Measurements from ENCODE around the gene BRICD5. TPM values are rescaled to one million over a fixed set of nuclear protein-coding genes. Genes with fewer than 3 reads are reported as not detected.
"Not testable (repeated sequence)": the region's sequence is repeated elsewhere in the genome, so short reads cannot be mapped to it uniquely, and the experiment has no call there.

BRICD5 gene
- total RNA-seq, 1 experiment from 2014 or later = 17.1 TPM

GRCh38 chr16:2243781-2244180 is 33.1 kb upstream of the BRICD5 start:
- Histone ChIP-seq H3K79me2 (ENCODE audit: low read depth) (peaks cover 18% of the 10 kb centered on the region), H3K4me3 (no peak overlapping the region), H3F3A (ENCODE audit: insufficient read depth, low read depth) (peaks cover 28% of the 10 kb centered on the region), H3K4me1 (replicated peaks; ENCODE audit: insufficient read depth) (no peaks in the 10 kb centered on the region), H3K9me3 (ENCODE audit: insufficient read depth, low read depth) (no peaks in the 10 kb centered on the region), H3K9me2 (ENCODE audit: insufficient read depth) (no peaks in the 10 kb centered on the region), H3K36me3 (ENCODE audit: low read depth) (no peaks in the 10 kb centered on the region; the same call in none of the 2 replicates), H4K20me1 (ENCODE audit: insufficient read depth) (peaks cover 34% of the 10 kb centered on the region; the same call in 1 of the 2 replicates), H3K27me3 (ENCODE audit: insufficient read depth, low read depth) (no peaks in the 10 kb centered on the region), H2AFZ (no peak overlapping the region), H3K27ac (no peak overlapping the region), H3K4me2 (no peak overlapping the region)
- ChIA-PET CTCF (no interaction called here), POLR2A (ENCODE audit: unreplicated experiment) (no interaction called here)
- BruUV-seq (replicated peaks) = no TSS peak
- DNase-seq = no peak
- TF ChIP-seq CTCF (conservative IDR thresholded peaks at IDR 0.05) = no peak
- no peak for TF ChIP-seq EZH2 (IDR thresholded peaks at IDR 0.05; ENCODE audit: low read depth)
- intact Hi-C loops (cut with micrococcal nuclease; ENCODE audit: unreplicated experiment) = no loop called here

- H4K20me1 ChIP-seq (ENCODE audit: insufficient read depth) = peaks cover 35% of the 10 kb centered on the region
- no peaks in the 10 kb centered on the region; the same call in none of the 2 replicates for H3K36me3 ChIP-seq (ENCODE audit: low read depth)
- H3K27me3 ChIP-seq (ENCODE audit: insufficient read depth, low read depth) = no peaks in the 10 kb centered on the region
- DNase-seq = no peak
- TF ChIP-seq EZH2 (IDR thresholded peaks at IDR 0.05; ENCODE audit: low read depth) (no peak), CTCF (conservative IDR thresholded peaks at IDR 0.05) (0 out of 2 replicates have a peak, but pooled peaks have one; percentile 17)
- H3K9me3 ChIP-seq (ENCODE audit: insufficient read depth, low read depth) = no peaks in the 10 kb centered on the region
- intact Hi-C loops (cut with micrococcal nuclease; ENCODE audit: unreplicated experiment) = no loop called here
- peaks cover 28% of the 10 kb centered on the region for H3F3A ChIP-seq (ENCODE audit: insufficient read depth, low read depth)
- no peaks in the 10 kb centered on the region for H3K9me2 ChIP-seq (ENCODE audit: insufficient read depth)
- BruUV-seq (replicated peaks) = no TSS peak
- no peak overlapping the region for H3K4me2 ChIP-seq
- no peak overlapping the region for H2AFZ ChIP-seq
- ChIA-PET CTCF (no interaction called here), POLR2A (ENCODE audit: unreplicated experiment) (interaction anchor here (0.6 kb wide), 1 partner anchor 308 kb away, joined by 10 read pairs; no protein-coding TSS in a partner anchor)
- H3K4me1 ChIP-seq (replicated peaks; ENCODE audit: insufficient read depth) = no peaks in the 10 kb centered on the region
- no peak overlapping the region for H3K27ac ChIP-seq
- peaks cover 11% of the 10 kb centered on the region; the same call in 1 of the 2 replicates for H3K79me2 ChIP-seq (ENCODE audit: low read depth)
- no peak overlapping the region for H3K4me3 ChIP-seq
These were observed 32.4 kb upstream of the BRICD5 start for GRCh38 chr16:2243031-2243528.

GRCh38 chr16:2242598-2242997 is 31.9 kb upstream of the BRICD5 start:
- Histone ChIP-seq H3K4me1 (replicated peaks; ENCODE audit: insufficient read depth) (no peaks in the 10 kb centered on the region), H3K27me3 (ENCODE audit: insufficient read depth, low read depth) (no peaks in the 10 kb centered on the region), H4K20me1 (ENCODE audit: insufficient read depth) (peaks cover 34% of the 10 kb centered on the region), H3K4me3 (no peak overlapping the region), H3K9me2 (ENCODE audit: insufficient read depth) (no peaks in the 10 kb centered on the region), H3K36me3 (ENCODE audit: low read depth) (no peaks in the 10 kb centered on the region; the same call in none of the 2 replicates), H3F3A (ENCODE audit: insufficient read depth, low read depth) (peaks cover 28% of the 10 kb centered on the region), H2AFZ (no peak overlapping the region), H3K27ac (no peak overlapping the region), H3K79me2 (ENCODE audit: low read depth) (peaks cover 6% of the 10 kb centered on the region; the same call in 1 of the 2 replicates), H3K4me2 (no peak overlapping the region), H3K9me3 (ENCODE audit: insufficient read depth, low read depth) (no peaks in the 10 kb centered on the region)
- intact Hi-C loops (cut with micrococcal nuclease; ENCODE audit: unreplicated experiment) = no loop called here
- no TSS peak for BruUV-seq (replicated peaks)
- ChIA-PET CTCF (no interaction called here), POLR2A (ENCODE audit: unreplicated experiment) (interaction anchor here (0.6 kb wide), 1 partner anchor 309 kb away, joined by 10 read pairs; no protein-coding TSS in a partner anchor)
- DNase-seq = no peak
- TF ChIP-seq EZH2 (IDR thresholded peaks at IDR 0.05; ENCODE audit: low read depth) (no peak), CTCF (conservative IDR thresholded peaks at IDR 0.05) (no peak)

- intact Hi-C loops (cut with micrococcal nuclease; ENCODE audit: unreplicated experiment); H2AFZ ChIP-seq; H3K27ac ChIP-seq; H3K9me3 ChIP-seq (ENCODE audit: insufficient read depth, low read depth); DNase-seq; H3K79me2 ChIP-seq (ENCODE audit: low read depth); BruUV-seq (replicated peaks); H3K4me1 ChIP-seq (replicated peaks; ENCODE audit: insufficient read depth); CTCF ChIA-PET; POLR2A ChIA-PET (ENCODE audit: unreplicated experiment); H3K27me3 ChIP-seq (ENCODE audit: insufficient read depth, low read depth); H3K4me3 ChIP-seq; H3K4me2 ChIP-seq; H3K36me3 ChIP-seq (ENCODE audit: low read depth); H3K9me2 ChIP-seq (ENCODE audit: insufficient read depth): not testable (repeated sequence)
- Histone ChIP-seq H3F3A (ENCODE audit: insufficient read depth, low read depth) (peaks cover 34% of the 10 kb centered on the region), H4K20me1 (ENCODE audit: insufficient read depth) (peaks cover 33% of the 10 kb centered on the region)
These were observed 29.7 kb upstream of the BRICD5 start for GRCh38 chr16:2240331-2240730.

All from PC-9 (cell line).